Liver (tissue), 9 donors: ENCODE data around the gene EVI5. TPM values are rescaled to one million over a fixed set of nuclear protein-coding genes. Genes with fewer than 3 reads are reported as not detected.
"Not testable (repeated sequence)": the region's sequence is repeated elsewhere in the genome, so short reads cannot be mapped to it uniquely, and the experiment has no call there.

Experiments used
- DNase-seq: peaks from one replicate; pipeline ENCODE4 v3.0.0-alpha.2; 2017; ENCODE audit warnings: low spot score
- H3K27ac ChIP-seq, 2 donors: one replicate each; pipeline ENCODE4 v1.7.0; 2013; ENCODE audit warnings: inconsistent platforms in 2 of 2, low read length in 2 of 2, control low read depth in 1 of 2, low read depth in 1 of 2, mild to moderate bottlenecking in 1 of 2
- H3K27me3 ChIP-seq, 4 donors: one replicate each; pipeline versions ENCODE4 v1.6.1 to v1.7.0; 2013; ENCODE audit warnings: low read length in 3 of 4, inconsistent platforms in 1 of 4, mild to moderate bottlenecking in 1 of 4, moderate library complexity in 1 of 4; ENCODE audit not compliant: control insufficient read depth in 4 of 4, insufficient read depth in 4 of 4
- H3K36me3 ChIP-seq, 4 donors: one replicate each; pipeline versions ENCODE4 v1.6.1 to v1.7.0; 2013; ENCODE audit warnings: low read length in 3 of 4, mild to moderate bottlenecking in 3 of 4, low read depth in 1 of 4, moderate library complexity in 1 of 4; ENCODE audit not compliant: control insufficient read depth in 4 of 4, insufficient read depth in 3 of 4
- H3K4me1 ChIP-seq, 4 donors: one replicate each; pipeline versions ENCODE4 v1.6.1 to v1.7.0; 2013; ENCODE audit warnings: low read length in 3 of 4, mild to moderate bottlenecking in 3 of 4, moderate library complexity in 1 of 4; ENCODE audit not compliant: control insufficient read depth in 4 of 4, insufficient read depth in 4 of 4
- H3K4me3 ChIP-seq, 3 donors: one replicate each; pipeline versions ENCODE4 v1.6.1 to v1.7.0; 2013; ENCODE audit warnings: low read length in 3 of 3, control low read depth in 1 of 3, low read depth in 1 of 3, mild to moderate bottlenecking in 1 of 3
- H3K9ac ChIP-seq, 2 donors: one replicate each; pipeline ENCODE4 v1.7.0; 2013; ENCODE audit warnings: low read length in 2 of 2, mild to moderate bottlenecking in 2 of 2, moderate library complexity in 2 of 2, control low read depth in 1 of 2, low read depth in 1 of 2
- H3K9me3 ChIP-seq, 4 donors: one replicate each; pipeline versions ENCODE4 v1.6.1 to v1.7.0; 2013; ENCODE audit warnings: low read length in 3 of 4; ENCODE audit not compliant: control insufficient read depth in 4 of 4
- ATF3 ChIP-seq: IDR thresholded peaks from 2 replicates; pipeline ENCODE4 v1.6.1; 2016; ENCODE audit warnings: antibody characterized with exemption
- CTCF ChIP-seq: fragments of 150-350 bp; IDR thresholded peaks from 2 replicates; pipeline ENCODE4 v1.5.1; 2017; ENCODE audit warnings: improper control_type of control experiment, low read depth, low read length; ENCODE audit not compliant: missing input control
- EGR1 ChIP-seq, 2 donors: IDR thresholded peaks; 2 replicates each; pipeline ENCODE4 v1.6.1; 2016 to 2018; ENCODE audit warnings: antibody characterized with exemption in 2 of 2, low read depth in 2 of 2
- FOXA1 ChIP-seq: IDR thresholded peaks from 2 replicates; pipeline ENCODE4 v1.6.1; 2016; ENCODE audit warnings: antibody characterized with exemption
- FOXA2 ChIP-seq: IDR thresholded peaks from 2 replicates; pipeline ENCODE4 v1.6.1; 2016; ENCODE audit warnings: antibody characterized with exemption
- GABPA ChIP-seq, 2 donors: IDR thresholded peaks in 1 of 2; conservative IDR thresholded peaks in 1 of 2; 2 replicates each; pipeline ENCODE4 v1.6.1; 2016; ENCODE audit warnings: antibody characterized with exemption in 2 of 2, mild to moderate bottlenecking in 1 of 2, moderate library complexity in 1 of 2
- HNF4G ChIP-seq: IDR thresholded peaks from 2 replicates; pipeline ENCODE4 v1.6.1; 2016; ENCODE audit warnings: antibody characterized with exemption
- JUND ChIP-seq, 2 donors: IDR thresholded peaks; 2 replicates each; pipeline ENCODE4 v1.6.1; 2016; ENCODE audit warnings: antibody characterized with exemption in 2 of 2
- MAX ChIP-seq: IDR thresholded peaks from 2 replicates; pipeline ENCODE4 v1.6.1; 2016; ENCODE audit warnings: antibody characterized with exemption
- NR2F2 ChIP-seq: IDR thresholded peaks from 2 replicates; pipeline ENCODE4 v1.6.1; 2016; ENCODE audit warnings: antibody characterized with exemption
- RAD21 ChIP-seq, 2 donors: IDR thresholded peaks; 2 replicates each; pipeline ENCODE4 v1.6.1; 2016; ENCODE audit warnings: antibody characterized with exemption in 2 of 2, mild to moderate bottlenecking in 2 of 2
- RXRA ChIP-seq, 2 donors: IDR thresholded peaks; 2 replicates each; pipeline ENCODE4 v1.6.1; 2017 to 2018; ENCODE audit warnings: antibody characterized with exemption in 2 of 2, mild to moderate bottlenecking in 1 of 2
- TAF1 ChIP-seq: conservative IDR thresholded peaks from 2 replicates; pipeline ENCODE4 v1.6.1; 2016; ENCODE audit warnings: antibody characterized with exemption, mild to moderate bottlenecking
- YY1 ChIP-seq: IDR thresholded peaks from 2 replicates; pipeline ENCODE4 v1.6.1; 2016; ENCODE audit warnings: antibody characterized with exemption, mild to moderate bottlenecking
- ZBTB33 ChIP-seq: IDR thresholded peaks from 2 replicates; pipeline ENCODE4 v1.6.1; 2016; ENCODE audit warnings: antibody characterized with exemption
- WGBS: extraction: QIAGEN DNeasy Blood & Tissue Kit; methylation state at CpG from one replicate; pipeline ENCODE4 v1.1.7; 2013; 5-methylcytosine and 5-hydroxymethylcytosine counted together
- polyA plus RNA-seq, 2 donors: library from polyadenylated mRNA; stranded (reverse) in 1 of 2; unstranded in 1 of 2; fragments of 200-250 nt in 1 of 2; fragments of >200 nt in 1 of 2; fragmentation: Nextera tagmentation in 1 of 2; extraction: Ambion mirVana in 1 of 2; gene quantifications; one replicate each; pipeline versions ENCODE4 v1.2.1 to v1.2.3, GENCODE V29; 2013 to 2015
- total RNA-seq, 2 donors: library from RNA; depleted of rRNA; stranded (reverse); fragments of >200 nt; gene quantifications; one replicate each; pipeline ENCODE4 v1.2.3, GENCODE V29; 2014
- donor health status: healthy.
- donor health status: healthy.
- donor health status: healthy.
- donor health status: healthy.
- donor health status: healthy.

EVI5 gene
- total and polyA plus RNA-seq, 4 donors: 4.0 to 35.9 (median 19.1) TPM

- H3K4me3 ChIP-seq: no peak overlapping the region
- no peak overlapping the region for H3K9ac ChIP-seq
- 92% methylated on average over 2 of the region's 2 CpGs for WGBS
- H3K36me3 ChIP-seq: peaks cover 0 to 16% (median 7%) of the 10 kb centered on the region in 4 donors
- TF ChIP-seq GABPA (IDR thresholded peaks at IDR 0.05 in 1 of 2, conservative IDR thresholded peaks at IDR 0.05 in 1 of 2) (no peak), FOXA1 (no peak), NR2F2 (no peak), JUND (IDR thresholded peaks at IDR 0.05) (no peak), RXRA (IDR thresholded peaks at IDR 0.05) (no peak), ATF3 (no peak), RAD21 (IDR thresholded peaks at IDR 0.05) (no peak), FOXA2 (no peak), TAF1 (no peak), HNF4G (no peak), ZBTB33 (no peak), MAX (no peak), EGR1 (IDR thresholded peaks at IDR 0.05; ENCODE audit: low read depth in 2 of 2) (no peak), CTCF (no peak), YY1 (no peak)
- no peaks in the 10 kb centered on the region for H3K4me1 ChIP-seq
- no peak for DNase-seq
- no peaks in the 10 kb centered on the region for H3K9me3 ChIP-seq
- H3K27me3 ChIP-seq: no peaks in the 10 kb centered on the region
- no peak overlapping the region for H3K27ac ChIP-seq
Measured at GRCh38 chr1:92601044-92601443, 183.9 kb downstream of the EVI5 start.

- Histone ChIP-seq H3K27ac (no peak overlapping the region), H3K27me3 (no peaks in the 10 kb centered on the region), H3K9ac (no peak overlapping the region), H3K36me3 (peaks cover 0 to 8% (median 3%) of the 10 kb centered on the region in 4 donors), H3K9me3 (no peaks in the 10 kb centered on the region), H3K4me3 (no peak overlapping the region), H3K4me1 (no peaks in the 10 kb centered on the region)
- WGBS: 71% methylated on average over 2 of the region's 2 CpGs
- DNase-seq: no peak
- peak; percentile 30 for TF ChIP-seq CTCF
- no peak for TF ChIP-seq ZBTB33
- no peak for TF ChIP-seq TAF1
- TF ChIP-seq RAD21 (IDR thresholded peaks at IDR 0.05): peak; percentile 68
- TF ChIP-seq FOXA2: no peak
Measured at GRCh38 chr1:92599184-92599583, 185.7 kb downstream of the EVI5 start.

- not testable (repeated sequence) for DNase-seq, H3K27me3 ChIP-seq, H3K4me3 ChIP-seq, H3K36me3 ChIP-seq, H3K9me3 ChIP-seq, H3K9ac ChIP-seq, H3K27ac ChIP-seq, H3K4me1 ChIP-seq
- WGBS: 85% methylated on average over 9 of the region's 9 CpGs
Measured at GRCh38 chr1:92589361-92589760, 195.5 kb downstream of the EVI5 start.
